Ovary (tissue), 9 donors: ENCODE measurements around the gene MRPS14. TPM values are rescaled to one million over a fixed set of nuclear protein-coding genes. Genes with fewer than 3 reads are reported as not detected.

Experiments
- DNase-seq, 5 donors: peaks; one replicate each; pipeline ENCODE4 v3.0.0-alpha.2; 2019 to 2020
- H3K27ac ChIP-seq, 2 donors: fragments of 200-600 bp; one replicate each; pipeline versions ENCODE4 v1.5.1 to v1.8.0; 2019 to 2022
- H3K27me3 ChIP-seq: fragments of 200-600 bp; one replicate; pipeline ENCODE4 v1.8.0; 2022
- H3K36me3 ChIP-seq: fragments of 200-600 bp; sonication (generic); one replicate; pipeline ENCODE4 v1.5.1; 2019
- H3K4me1 ChIP-seq: one replicate; pipeline ENCODE4 v1.8.1; 2013; ENCODE audit warnings: mild to moderate bottlenecking, moderate library complexity; ENCODE audit not compliant: insufficient read depth
- H3K4me3 ChIP-seq: fragments of 200-600 bp; sonication (generic); one replicate; pipeline ENCODE4 v1.5.1; 2017
- H3K9me3 ChIP-seq, 2 donors: fragments of 200-600 bp in 1 of 2; sonication (generic) in 1 of 2; one replicate each; pipeline versions ENCODE4 v1.5.1 to v1.8.1; 2013 to 2019; ENCODE audit warnings: mild to moderate bottlenecking in 1 of 2, moderate library complexity in 1 of 2
- EP300 ChIP-seq: sonication (generic); formaldehyde crosslinking; IDR thresholded peaks from one replicate; pipeline ENCODE4 v1.6.1; 2017; ENCODE audit warnings: antibody characterized with exemption
- POLR2A ChIP-seq: fragments of 450-650 bp; IDR thresholded peaks from one replicate; pipeline ENCODE4 v1.6.1; 2017; ENCODE audit warnings: antibody characterized with exemption, mild to moderate bottlenecking, moderate library complexity
- WGBS, 3 donors: extraction: QIAGEN DNeasy Blood & Tissue Kit in 1 of 3; methylation state at CpG; one replicate each; pipeline versions ENCODE4 v1.1.5 to v1.1.7; 2013 to 2017; 5-methylcytosine and 5-hydroxymethylcytosine counted together
- intact Hi-C, 4 donors: fragments of 100-400 bp; cut with DNase I; formaldehyde crosslinking; loops; one replicate each; pipeline versions ENCODE4 v1.11.0 to v1.15.1; 2022 to 2023
- polyA plus RNA-seq, 2 donors: library from polyadenylated mRNA; stranded (reverse); fragments of 200-250 nt in 1 of 2; fragments of 350-450 nt in 1 of 2; fragmentation: Illumina TruSeq in 1 of 2; extraction: RNeasy Lipid Tissue Mini Kit (QIAGEN cat#74804) in 1 of 2; gene quantifications; one replicate each; pipeline ENCODE4 v1.2.3, GENCODE V29; 2013 to 2014
- total RNA-seq, 7 donors: library from RNA; depleted of rRNA in 2 of 7; stranded (reverse); fragments of >200 nt in 2 of 7; fragmentation: NEBNext Ultra II Directional in 3 of 7; extraction: Animal tissue kit (Norgen Biotek cat#: 25700) in 3 of 7; gene quantifications; one replicate each; pipeline versions ENCODE4 v1.1.0 to v1.2.4, GENCODE V29; 2016 to 2023
- TF ChIP-seq, protein P1 (sequence below), 3 donors: fragments of 450-650 bp in 2 of 3; fragments of 200-600 bp in 1 of 3; IDR thresholded peaks; one replicate each; pipeline versions ENCODE4 v1.5.1 to v1.8.0; 2016 to 2022; ENCODE audit warnings: antibody characterized with exemption in 3 of 3, mild to moderate bottlenecking in 1 of 3
- donor health status: DM: no; HTN: no; CAD: no; lungs with moderate emphysema.
- donor health status: DM: no; HTN: no; CAD: no.
- donor health status: Bipolar disorder and iron deficiency.
- donor health status: DM: yes; HTN: yes; CAD: no.
- donor health status: DM: no; HTN: no; CAD: no.
- donor health status: DM: yes; HTN: yes; CAD: no.

The MRPS14 gene
- total and polyA plus RNA-seq, 9 donors, result 21.0 to 38.0 (median 26.2) TPM

GRCh38 chr1:175019524-175019923, 3.7 kb downstream of the MRPS14 start:
- H3K27ac ChIP-seq, result no peak overlapping the region
- peaks cover 3% of the 10 kb centered on the region for H3K4me1 ChIP-seq
- no peaks in the 10 kb centered on the region for H3K36me3 ChIP-seq
- 84 to 88% (median 86%) methylated on average over 3 of the region's 3 CpGs for WGBS, 3 donors
- no peaks in the 10 kb centered on the region for H3K27me3 ChIP-seq
- no peak overlapping the region for H3K4me3 ChIP-seq
- no peak for TF ChIP-seq POLR2A
- TF ChIP-seq, protein P1, sequence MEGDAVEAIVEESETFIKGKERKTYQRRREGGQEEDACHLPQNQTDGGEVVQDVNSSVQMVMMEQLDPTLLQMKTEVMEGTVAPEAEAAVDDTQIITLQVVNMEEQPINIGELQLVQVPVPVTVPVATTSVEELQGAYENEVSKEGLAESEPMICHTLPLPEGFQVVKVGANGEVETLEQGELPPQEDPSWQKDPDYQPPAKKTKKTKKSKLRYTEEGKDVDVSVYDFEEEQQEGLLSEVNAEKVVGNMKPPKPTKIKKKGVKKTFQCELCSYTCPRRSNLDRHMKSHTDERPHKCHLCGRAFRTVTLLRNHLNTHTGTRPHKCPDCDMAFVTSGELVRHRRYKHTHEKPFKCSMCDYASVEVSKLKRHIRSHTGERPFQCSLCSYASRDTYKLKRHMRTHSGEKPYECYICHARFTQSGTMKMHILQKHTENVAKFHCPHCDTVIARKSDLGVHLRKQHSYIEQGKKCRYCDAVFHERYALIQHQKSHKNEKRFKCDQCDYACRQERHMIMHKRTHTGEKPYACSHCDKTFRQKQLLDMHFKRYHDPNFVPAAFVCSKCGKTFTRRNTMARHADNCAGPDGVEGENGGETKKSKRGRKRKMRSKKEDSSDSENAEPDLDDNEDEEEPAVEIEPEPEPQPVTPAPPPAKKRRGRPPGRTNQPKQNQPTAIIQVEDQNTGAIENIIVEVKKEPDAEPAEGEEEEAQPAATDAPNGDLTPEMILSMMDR (IDR thresholded peaks at IDR 0.05), result no peak
- TF ChIP-seq EP300, result no peak
- DNase-seq, result no peak
- no peaks in the 10 kb centered on the region for H3K9me3 ChIP-seq
- intact Hi-C loops, result no loop called here

DNA sequence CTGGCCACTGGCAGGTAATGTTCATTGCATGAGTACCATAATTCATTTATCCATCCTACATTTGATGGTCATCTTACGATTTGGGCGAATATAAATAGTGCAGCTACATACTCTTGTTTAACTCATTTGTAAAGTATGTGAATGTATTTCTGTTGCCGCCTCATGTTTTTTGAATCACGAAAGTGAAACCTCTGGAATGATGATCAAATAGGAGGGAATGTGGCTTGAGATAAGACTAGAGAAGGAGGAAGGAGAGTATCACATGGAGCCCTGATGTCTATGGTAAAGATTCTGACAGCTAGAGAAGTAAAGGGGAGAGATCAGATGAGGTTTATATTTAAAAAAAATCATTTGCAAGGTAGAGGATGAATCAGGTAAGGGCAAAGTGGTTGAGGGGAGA, 8.0 kb downstream of the MRPS14 start:
- Histone ChIP-seq H3K4me3 (no peak overlapping the region), H3K27ac (no peak overlapping the region), H3K36me3 (no peaks in the 10 kb centered on the region), H3K4me1 (no peaks in the 10 kb centered on the region), H3K27me3 (no peaks in the 10 kb centered on the region), H3K9me3 (no peaks in the 10 kb centered on the region)
- no peak for TF ChIP-seq EP300
- TF ChIP-seq POLR2A, result no peak
- WGBS, 3 donors, result 46 to 72% (median 66%) methylated on average over 4 of the region's 4 CpGs
- intact Hi-C loops, result no loop called here
- DNase-seq, result no peak

- H3K36me3 ChIP-seq, result no peaks in the 10 kb centered on the region
Measured at GRCh38 chr1:175013445-175013844, 9.8 kb downstream of the MRPS14 start.

GRCh38 chr1:175009532-175009931, 13.7 kb downstream of the MRPS14 start:
- Histone ChIP-seq H3K36me3 (no peaks in the 10 kb centered on the region), H3K4me1 (no peaks in the 10 kb centered on the region), H3K9me3 (no peaks in the 10 kb centered on the region), H3K4me3 (no peak overlapping the region), H3K27me3 (no peaks in the 10 kb centered on the region), H3K27ac (no peak overlapping the region)
- TF ChIP-seq, protein P1 (IDR thresholded peaks at IDR 0.05), result no peak
- TF ChIP-seq EP300, result no peak
- TF ChIP-seq POLR2A, result no peak
- 67 to 70% (median 67%) methylated on average over 10 of the region's 10 CpGs for WGBS, 3 donors
- DNase-seq, result no peak
- intact Hi-C loops, result no loop called here

More at GRCh38 chr1:175013445-175013844, 9.8 kb downstream of the MRPS14 start:
- Histone ChIP-seq H3K4me1 (no peaks in the 10 kb centered on the region), H3K27ac (no peak overlapping the region), H3K27me3 (no peaks in the 10 kb centered on the region), H3K9me3 (no peaks in the 10 kb centered on the region), H3K4me3 (no peak overlapping the region)
- intact Hi-C loops, result no loop called here
- DNase-seq, result no peak
- TF ChIP-seq EP300 (no peak), POLR2A (no peak)
- TF ChIP-seq, protein P1 (IDR thresholded peaks at IDR 0.05), result no peak
- WGBS, 3 donors, result 40 to 80% (median 74%) methylated on average over 1 of the region's 1 CpG

- Histone ChIP-seq H3K27me3 (no peaks in the 10 kb centered on the region), H3K4me1 (peaks cover 4% of the 10 kb centered on the region), H3K4me3 (no peak overlapping the region), H3K27ac (no peak overlapping the region), H3K9me3 (no peaks in the 10 kb centered on the region), H3K36me3 (no peaks in the 10 kb centered on the region)
- 93 to 95% (median 93%) methylated on average over 8 of the region's 8 CpGs for WGBS, 3 donors
- intact Hi-C loops, result no loop called here
- TF ChIP-seq, protein P1 (IDR thresholded peaks at IDR 0.05), result no peak
- TF ChIP-seq POLR2A (no peak), EP300 (no peak)
- no peak for DNase-seq
Measured at GRCh38 chr1:175005085-175005783, 18.0 kb downstream of the MRPS14 start.
